Natural killer cell treated with Interleukin-12 subunit alpha and Interleukin-12 subunit beta and Interleukin-15 and Interleukin-18, amount 100 ng/mL, for 72 hours (primary cell): Measurements from ENCODE around the gene PRKCA. TPM values are rescaled to one million over a fixed set of nuclear protein-coding genes. Genes with fewer than 3 reads are reported as not detected.

Source experiments
- ATAC-seq, 2 donors: fragments of 150-1000 bp; cut with Tn5 transposase in 1 of 2; sonication (Bioruptor Pico), chemical (Tn5 transposase) in 1 of 2; 2 replicates each; pipeline ENCODE4 v1.10.0; 2021
- DNase-seq: peaks from one replicate; pipeline ENCODE4 v3.0.0; 2022; ENCODE audit warnings: low spot score
- H3K27ac Mint-ChIP-seq, 2 donors: 1 replicate in 1 of 2; 2 replicates in 1 of 2; pipeline ENCODE4 v1.8.0; 2022; ENCODE audit warnings: mixed read lengths in 2 of 2, mild to moderate bottlenecking in 1 of 2, moderate library complexity in 1 of 2
- H3K27me3 Mint-ChIP-seq, 2 donors: 1 replicate in 1 of 2; 2 replicates in 1 of 2; pipeline ENCODE4 v1.8.0; 2022; ENCODE audit warnings: mixed read lengths in 2 of 2
- H3K36me3 Mint-ChIP-seq: one replicate; pipeline ENCODE4 v1.8.0; 2022; ENCODE audit warnings: mixed read lengths
- H3K4me1 Mint-ChIP-seq, 2 donors: 1 replicate in 1 of 2; 2 replicates in 1 of 2; pipeline ENCODE4 v1.8.0; 2022; ENCODE audit warnings: low read depth in 2 of 2, mixed read lengths in 2 of 2, mild to moderate bottlenecking in 1 of 2
- H3K4me3 Mint-ChIP-seq: one replicate; pipeline ENCODE4 v1.8.0; 2022; ENCODE audit warnings: mixed read lengths
- H3K9me3 Mint-ChIP-seq: 2 replicates; pipeline ENCODE4 v1.8.0; 2022; ENCODE audit warnings: mixed read lengths
- total RNA-seq, 2 donors: library from RNA; stranded (reverse); gene quantifications; one replicate each; pipeline ENCODE4 v1.2.3, GENCODE V29; 2022

PRKCA gene
- total RNA-seq, 2 donors from 2014 or later, result 31.1 to 41.1 TPM

DNA sequence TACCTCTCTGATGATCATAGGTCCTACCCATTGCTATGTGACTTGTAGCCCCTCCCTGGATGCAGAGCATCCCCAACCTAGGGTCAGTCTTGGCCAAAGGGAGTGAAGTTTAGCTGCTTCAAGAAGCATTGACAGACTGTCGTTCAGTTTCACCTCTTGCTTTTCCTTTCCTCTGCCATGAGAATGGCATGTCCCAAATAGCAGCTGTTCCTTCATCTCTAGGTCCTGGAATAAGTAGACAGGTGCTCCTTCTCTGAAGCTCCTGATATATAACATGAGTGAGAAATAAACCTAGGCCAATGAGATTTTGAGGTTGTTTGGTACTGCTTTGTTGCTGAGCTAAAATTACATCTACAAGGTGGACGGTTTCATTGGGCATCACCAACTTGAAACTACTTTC lies 328.0 kb downstream of the PRKCA start:
- Mint-ChIP-seq H3K36me3 (no peaks in the 10 kb centered on the region), H3K27me3 (no peaks in the 10 kb centered on the region), H3K9me3 (no peaks in the 10 kb centered on the region), H3K4me3 (no peak overlapping the region), H3K27ac (no peak overlapping the region), H3K4me1 (peaks cover 28 to 31% of the 10 kb centered on the region in 2 donors)
- DNase-seq (no peak), ATAC-seq (no peak)

DNA sequence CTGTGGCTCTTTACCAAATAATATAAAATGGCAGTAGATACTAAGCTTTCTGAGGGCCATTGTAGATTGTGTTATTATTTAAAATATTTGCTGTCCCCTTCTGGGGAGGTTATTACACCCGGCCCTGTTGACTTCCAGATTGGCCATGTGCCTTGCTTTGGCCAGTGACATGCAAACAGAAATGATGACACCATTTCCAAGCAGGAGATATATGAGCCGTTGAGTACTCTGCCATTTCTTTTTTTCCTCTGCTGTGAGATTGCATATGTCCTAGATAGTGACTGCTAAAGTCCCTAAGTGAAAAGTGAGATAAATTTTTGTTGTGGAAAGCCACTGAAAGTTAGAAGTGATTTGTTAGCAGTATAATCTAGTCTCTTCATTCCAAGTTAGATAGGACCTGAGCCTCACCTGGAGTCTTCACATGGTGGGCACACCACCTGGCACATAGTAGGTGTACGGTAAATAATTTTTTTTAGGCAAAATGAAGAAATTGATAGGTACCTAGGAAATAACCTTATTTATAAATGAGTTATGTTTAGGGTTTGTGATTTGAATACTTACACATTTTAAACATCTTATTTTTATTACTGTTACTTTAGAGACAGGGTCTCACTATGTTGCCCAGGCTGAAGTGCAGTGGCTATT lies 328.5 kb downstream of the PRKCA start:
- Mint-ChIP-seq H3K27me3 (no peaks in the 10 kb centered on the region), H3K27ac (no peak overlapping the region), H3K9me3 (no peaks in the 10 kb centered on the region), H3K36me3 (no peaks in the 10 kb centered on the region), H3K4me3 (no peak overlapping the region), H3K4me1 (peaks cover 29 to 37% of the 10 kb centered on the region in 2 donors)
- no peak for ATAC-seq
- no peak for DNase-seq

DNA sequence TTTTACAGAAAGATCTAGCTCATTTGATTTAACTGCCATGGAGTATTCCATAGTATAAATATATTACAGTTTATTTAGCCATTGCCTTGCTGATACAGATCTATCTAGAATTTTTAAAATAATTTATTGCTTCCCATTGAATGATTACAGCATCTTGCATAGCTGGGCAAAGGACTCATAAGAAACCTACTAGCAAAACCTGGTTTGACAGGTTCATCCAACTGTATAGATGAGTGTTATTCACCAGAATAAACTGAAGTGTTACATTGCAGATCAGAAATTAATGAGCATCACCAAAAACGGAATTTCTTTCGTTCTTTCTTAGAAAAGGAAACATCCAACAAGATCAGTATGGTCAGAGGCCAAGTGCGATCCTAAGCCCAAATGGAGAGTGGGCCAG lies 330.3 kb downstream of the PRKCA start:
- Mint-ChIP-seq H3K27me3 (no peaks in the 10 kb centered on the region), H3K4me1 (peaks cover 30 to 41% of the 10 kb centered on the region in 2 donors), H3K4me3 (peak overlapping the region; percentile 54), H3K27ac (peak overlapping the region; percentile 48 to 77), H3K9me3 (no peaks in the 10 kb centered on the region), H3K36me3 (no peaks in the 10 kb centered on the region)
- ATAC-seq (no peak), DNase-seq (no peak)

DNA sequence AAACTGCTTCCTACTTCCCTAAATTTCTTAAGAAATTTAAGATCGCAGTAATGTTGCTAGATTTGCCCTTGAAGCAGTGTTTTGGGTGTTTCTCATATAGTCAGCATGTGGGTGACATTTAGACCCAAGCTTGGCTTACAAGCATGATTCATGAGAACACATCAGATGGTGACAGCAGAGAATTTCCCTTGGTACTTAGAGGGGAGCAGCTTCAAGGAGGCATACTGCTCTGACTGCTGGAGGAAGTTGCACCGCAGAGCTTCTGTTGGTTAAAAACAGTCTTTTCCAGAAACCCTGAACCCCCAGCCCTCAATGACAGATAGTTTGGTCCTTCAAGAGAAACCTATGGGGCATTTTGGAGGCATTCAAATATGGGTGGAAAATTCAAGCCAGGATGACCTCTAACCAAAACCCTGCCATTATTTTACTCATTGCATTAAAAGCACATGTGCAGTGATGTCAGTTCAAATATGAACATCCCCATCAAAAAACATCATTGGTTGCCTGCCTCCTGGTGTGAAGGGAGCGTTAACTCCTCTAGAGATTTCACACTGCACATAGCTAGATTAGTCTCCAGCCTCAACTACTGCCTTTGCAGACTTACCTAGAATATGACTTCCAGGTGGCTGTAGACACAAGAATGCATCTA lies 331.0 kb downstream of the PRKCA start:
- H3K9me3 Mint-ChIP-seq, result no peaks in the 10 kb centered on the region
- ATAC-seq (peak; percentile 92 to 94), DNase-seq (no peak)
- peaks cover 30 to 41% of the 10 kb centered on the region in 2 donors for H3K4me1 Mint-ChIP-seq
- H3K27ac Mint-ChIP-seq, result peak overlapping the region; percentile 48 to 77
- H3K27me3 Mint-ChIP-seq, result no peaks in the 10 kb centered on the region
- H3K36me3 Mint-ChIP-seq, result no peaks in the 10 kb centered on the region
- H3K4me3 Mint-ChIP-seq, result peak overlapping the region; percentile 54

DNA sequence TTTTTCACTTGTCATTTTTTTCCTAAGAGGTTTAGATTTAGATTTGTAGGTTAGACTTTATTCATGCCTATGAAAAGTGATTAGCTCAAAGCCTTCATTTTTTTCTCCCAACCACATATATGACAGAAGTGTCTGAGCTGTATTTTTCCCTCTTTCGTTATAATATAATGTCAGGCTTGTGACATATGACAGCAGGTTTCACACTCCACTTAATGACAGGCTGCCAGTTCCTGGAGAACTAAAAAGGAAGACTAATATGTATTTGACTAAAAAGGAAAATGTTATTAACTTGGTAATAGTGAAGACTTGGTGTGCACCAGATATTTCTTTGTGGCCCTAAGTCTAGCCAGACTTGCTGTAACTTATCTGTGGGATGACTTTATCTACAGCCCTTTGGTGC lies 331.8 kb downstream of the PRKCA start:
- no peaks in the 10 kb centered on the region for H3K27me3 Mint-ChIP-seq
- H3K4me1 Mint-ChIP-seq, result peaks cover 30 to 41% of the 10 kb centered on the region in 2 donors
- H3K27ac Mint-ChIP-seq, result peak overlapping the region; percentile 48 to 77
- no peaks in the 10 kb centered on the region for H3K36me3 Mint-ChIP-seq
- no peaks in the 10 kb centered on the region for H3K9me3 Mint-ChIP-seq
- DNase-seq (no peak), ATAC-seq (no peak)
- H3K4me3 Mint-ChIP-seq, result peak overlapping the region; percentile 54

DNA sequence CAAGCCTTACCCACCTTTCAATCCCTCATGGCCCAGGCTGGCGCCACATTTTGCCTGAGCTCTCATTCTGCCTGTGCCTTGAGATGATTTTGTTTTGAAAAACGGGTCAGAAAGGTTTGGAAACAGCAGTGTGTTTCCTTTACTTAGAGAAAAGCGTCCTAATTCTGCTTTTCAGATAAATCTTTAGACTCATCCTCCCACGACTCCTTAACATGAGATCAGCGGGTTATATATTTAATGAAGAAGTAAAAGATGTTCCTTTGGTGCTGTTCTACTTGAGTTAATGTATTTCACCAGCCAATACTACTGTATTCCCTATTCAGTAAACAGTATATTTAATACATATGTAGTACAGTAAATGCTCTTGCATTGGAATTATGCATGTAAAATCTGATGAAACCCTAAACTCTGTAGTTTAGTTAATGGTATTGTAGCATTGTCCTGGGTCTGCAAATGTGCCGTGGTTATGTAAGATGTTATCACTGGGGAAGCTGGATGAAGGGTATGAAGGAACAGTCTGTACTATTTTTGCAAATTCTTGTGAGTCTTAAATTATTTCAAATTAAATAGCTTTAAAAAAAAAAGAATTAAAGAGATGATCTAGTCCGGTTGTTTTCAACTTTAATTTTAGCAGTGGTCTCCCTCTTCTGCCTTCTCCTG lies 333.1 kb downstream of the PRKCA start:
- ATAC-seq, result no peak
- no peak for DNase-seq
- H3K4me3 Mint-ChIP-seq, result peak overlapping the region; percentile 40
- no peaks in the 10 kb centered on the region for H3K36me3 Mint-ChIP-seq
- H3K9me3 Mint-ChIP-seq, result no peaks in the 10 kb centered on the region
- H3K27ac Mint-ChIP-seq, result peak overlapping the region; percentile 45 to 48
- peaks cover 30 to 41% of the 10 kb centered on the region in 2 donors for H3K4me1 Mint-ChIP-seq
- H3K27me3 Mint-ChIP-seq, result no peaks in the 10 kb centered on the region

DNA sequence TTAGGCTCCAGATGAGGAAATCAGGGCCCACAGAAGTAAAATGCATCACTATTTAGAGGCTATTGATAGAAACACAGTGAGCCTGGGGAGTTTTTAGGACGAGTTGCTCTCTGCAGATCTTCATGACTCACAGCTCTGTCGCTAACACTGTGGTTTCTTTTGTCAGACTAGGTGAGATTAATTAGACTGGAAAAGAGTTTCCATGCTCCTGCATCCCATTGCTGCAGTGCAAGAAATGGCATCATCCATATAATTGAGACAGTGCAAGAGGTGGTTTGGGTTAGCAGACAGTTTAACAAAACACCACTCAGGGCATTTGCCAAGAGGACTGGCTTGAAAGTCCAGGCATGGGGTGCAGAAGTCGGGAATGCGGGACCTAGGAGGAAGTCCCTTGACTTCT lies 333.7 kb downstream of the PRKCA start:
- H3K27ac Mint-ChIP-seq, result peak overlapping the region; percentile 45 to 48
- peak overlapping the region; percentile 40 for H3K4me3 Mint-ChIP-seq
- peak; percentile 17 to 24 for ATAC-seq
- no peaks in the 10 kb centered on the region for H3K27me3 Mint-ChIP-seq
- peaks cover 30 to 41% of the 10 kb centered on the region in 2 donors for H3K4me1 Mint-ChIP-seq
- DNase-seq, result no peak
- no peaks in the 10 kb centered on the region for H3K9me3 Mint-ChIP-seq
- H3K36me3 Mint-ChIP-seq, result no peaks in the 10 kb centered on the region

DNA sequence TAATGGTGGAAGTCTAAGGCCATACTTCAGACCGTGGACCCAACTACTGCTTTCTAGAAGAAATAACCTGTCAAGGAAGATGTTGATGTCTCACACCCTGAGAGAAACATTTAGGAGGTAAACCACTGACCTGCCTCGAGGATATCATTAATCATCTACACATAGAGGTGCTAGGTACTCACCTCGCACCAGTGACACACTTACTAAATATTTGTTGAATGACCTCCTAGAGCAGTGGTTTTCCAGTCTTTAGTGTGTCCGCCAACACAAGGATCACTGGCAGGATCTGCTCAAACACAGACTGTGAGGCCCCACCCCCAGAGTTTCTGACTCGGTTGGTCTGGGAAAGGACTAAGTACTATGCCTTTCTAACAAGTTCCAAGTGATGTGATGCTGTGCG lies 335.1 kb downstream of the PRKCA start:
- DNase-seq, result no peak
- no peak overlapping the region for H3K27ac Mint-ChIP-seq
- H3K4me3 Mint-ChIP-seq, result no peak overlapping the region
- H3K4me1 Mint-ChIP-seq, result peaks cover 30 to 39% of the 10 kb centered on the region in 2 donors
- ATAC-seq, result no peak
- no peaks in the 10 kb centered on the region for H3K27me3 Mint-ChIP-seq
- no peaks in the 10 kb centered on the region for H3K36me3 Mint-ChIP-seq
- no peaks in the 10 kb centered on the region for H3K9me3 Mint-ChIP-seq

DNA sequence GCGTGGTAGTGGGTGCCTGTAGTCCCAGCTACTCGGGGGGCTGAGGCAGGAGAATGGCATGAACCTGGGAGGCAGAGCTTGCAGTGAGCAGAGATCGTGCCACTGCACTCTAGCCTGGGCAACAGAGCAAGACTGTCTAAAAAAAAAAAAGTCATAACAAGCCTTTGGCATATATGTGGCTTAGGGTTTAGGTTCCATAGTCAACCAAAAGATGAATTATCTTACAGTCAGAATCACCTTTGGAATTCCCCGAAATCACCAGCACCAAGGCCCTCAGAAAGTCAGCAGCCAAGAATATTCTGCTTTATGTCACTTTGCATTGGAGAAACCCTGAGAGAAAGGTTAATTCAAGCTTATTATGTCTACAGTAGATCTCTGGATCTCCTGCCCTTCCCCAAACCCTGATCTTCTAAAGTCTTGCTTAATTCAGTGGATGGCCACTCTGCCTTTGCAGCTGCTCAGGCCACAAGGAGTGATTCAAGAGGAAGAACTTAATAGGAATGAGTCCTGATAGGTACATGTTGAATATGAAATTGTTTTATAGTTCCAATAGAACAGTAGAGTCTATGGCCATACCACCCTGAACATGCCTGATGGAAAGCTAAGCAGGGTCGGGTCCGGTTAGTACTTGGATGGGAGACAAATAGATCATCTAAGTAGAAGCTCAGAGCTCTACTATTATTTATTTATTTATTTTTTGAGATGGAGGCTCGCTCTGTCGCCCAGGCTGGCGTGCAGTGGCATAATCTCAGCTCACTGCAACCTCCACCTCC lies 336.5 kb downstream of the PRKCA start:
- Mint-ChIP-seq H3K4me1 (peaks cover 19 to 25% of the 10 kb centered on the region in 2 donors), H3K27ac (no peak overlapping the region), H3K27me3 (no peaks in the 10 kb centered on the region), H3K36me3 (no peaks in the 10 kb centered on the region), H3K4me3 (no peak overlapping the region), H3K9me3 (no peaks in the 10 kb centered on the region)
- ATAC-seq, result no peak
- DNase-seq, result no peak

DNA sequence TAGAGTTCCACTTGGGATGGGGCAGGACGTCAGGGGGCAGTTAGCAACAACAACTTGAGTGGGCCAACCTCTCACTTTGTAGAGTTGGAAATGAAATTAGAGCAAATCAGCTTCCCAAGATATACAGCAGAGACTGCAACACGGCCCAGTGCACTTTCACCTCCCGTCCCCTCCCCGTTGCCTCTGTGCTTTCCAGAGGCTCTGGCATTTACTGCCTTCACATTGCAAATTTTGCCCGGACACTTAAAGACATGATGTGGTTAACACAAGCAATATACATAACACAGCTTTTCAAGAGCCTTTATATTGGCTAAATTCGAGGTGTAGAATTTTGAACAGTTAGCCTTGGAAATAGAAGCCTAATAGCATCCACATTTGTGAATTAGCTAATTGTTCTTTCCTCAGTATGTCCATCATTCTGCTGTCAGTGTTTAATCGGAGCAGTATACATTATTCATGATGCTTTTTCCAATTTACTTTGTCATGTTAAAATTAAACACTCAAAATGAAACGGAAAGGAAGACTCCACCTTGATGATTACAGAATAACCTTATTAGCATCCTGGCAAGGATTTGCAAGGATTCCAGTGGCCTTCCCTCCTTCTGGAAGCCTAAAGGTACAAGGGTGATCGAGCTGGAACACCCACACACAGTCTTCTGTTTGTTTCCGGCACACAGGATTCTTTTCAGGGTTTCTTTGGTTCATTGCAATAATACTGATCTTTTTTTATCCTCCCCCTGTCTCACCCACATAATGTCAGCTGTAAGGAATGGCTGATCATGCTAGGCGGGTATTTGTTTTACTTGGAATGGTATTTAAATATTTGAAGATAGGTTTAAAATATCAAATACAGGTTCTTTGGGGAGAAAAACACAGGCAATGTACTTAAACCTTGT lies 341.6 kb downstream of the PRKCA start:
- H3K4me1 Mint-ChIP-seq, result peaks cover 2 to 6% of the 10 kb centered on the region in 2 donors
- H3K9me3 Mint-ChIP-seq, result no peaks in the 10 kb centered on the region
- H3K27me3 Mint-ChIP-seq, result no peaks in the 10 kb centered on the region
- no peak overlapping the region for H3K4me3 Mint-ChIP-seq
- H3K27ac Mint-ChIP-seq, result no peak overlapping the region
- no peak for ATAC-seq
- no peak for DNase-seq
- H3K36me3 Mint-ChIP-seq, result no peaks in the 10 kb centered on the region

DNA sequence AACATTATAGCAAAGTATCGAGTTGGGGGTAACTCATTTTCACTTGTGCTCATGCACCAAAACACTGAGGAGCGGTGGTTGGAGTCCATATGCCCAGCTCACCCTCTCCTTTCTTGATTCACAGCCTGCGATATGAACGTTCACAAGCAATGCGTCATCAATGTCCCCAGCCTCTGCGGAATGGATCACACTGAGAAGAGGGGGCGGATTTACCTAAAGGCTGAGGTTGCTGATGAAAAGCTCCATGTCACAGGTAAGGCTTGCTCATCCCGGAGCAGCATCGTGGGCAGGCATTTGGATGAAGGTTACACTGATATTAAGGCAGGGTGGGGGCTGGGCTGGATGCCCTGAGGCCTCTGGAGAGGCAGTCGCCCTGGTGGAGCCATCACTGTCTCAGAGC lies 342.8 kb downstream of the PRKCA start:
- DNase-seq, result no peak
- no peak for ATAC-seq
- Mint-ChIP-seq H3K27me3 (no peaks in the 10 kb centered on the region), H3K9me3 (no peaks in the 10 kb centered on the region), H3K36me3 (no peaks in the 10 kb centered on the region), H3K4me1 (peaks cover 14 to 18% of the 10 kb centered on the region in 2 donors), H3K27ac (no peak overlapping the region), H3K4me3 (no peak overlapping the region)

DNA sequence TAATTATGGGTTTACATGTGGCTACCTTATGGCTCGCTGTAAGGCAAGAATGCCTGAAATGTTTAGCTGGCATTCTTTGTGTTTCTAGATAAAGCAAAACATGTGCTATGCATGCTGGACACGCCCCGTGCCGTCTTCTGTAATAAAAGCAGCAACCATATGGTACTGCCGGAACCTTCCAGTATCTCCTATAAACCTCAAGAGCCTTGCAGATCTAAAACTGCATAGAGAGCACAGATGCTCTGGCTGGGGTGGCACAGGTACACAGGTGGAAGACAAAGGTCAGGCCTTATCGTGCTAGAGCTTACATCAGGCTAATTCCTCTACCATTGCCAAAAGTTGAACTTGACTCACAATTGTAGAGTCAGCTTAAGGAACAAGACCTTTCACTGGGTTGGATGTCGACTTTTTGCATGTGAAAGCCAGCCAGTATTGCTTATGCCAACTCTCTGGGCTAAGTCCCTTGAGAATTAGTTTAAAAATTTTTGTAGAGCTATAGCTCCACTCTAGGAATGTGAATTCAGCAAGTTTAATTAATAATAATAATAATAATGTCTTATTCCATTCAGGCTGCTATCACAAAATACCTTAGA lies 345.1 kb downstream of the PRKCA start:
- no peak overlapping the region for H3K4me3 Mint-ChIP-seq
- peaks cover 22 to 26% of the 10 kb centered on the region in 2 donors for H3K4me1 Mint-ChIP-seq
- H3K9me3 Mint-ChIP-seq, result no peaks in the 10 kb centered on the region
- H3K27ac Mint-ChIP-seq, result peak overlapping the region in 1 of 2 donors; percentile 14
- H3K27me3 Mint-ChIP-seq, result no peaks in the 10 kb centered on the region
- DNase-seq (no peak), ATAC-seq (no peak)
- peaks cover 4% of the 10 kb centered on the region for H3K36me3 Mint-ChIP-seq
